Measurements from ENCODE around the gene RGS8. TPM values are rescaled to one million over a fixed set of nuclear protein-coding genes. Genes with fewer than 3 reads are reported as not detected.

Gene RGS8
- polyA plus RNA-seq, 1 donor from 2014 or later = 8.3 TPM

- Histone ChIP-seq H3K4me3 (ENCODE audit: low read length) (no peak overlapping the region), H3F3A (ENCODE audit: insufficient read depth, low read length, poor library complexity, severe bottlenecking) (no peaks in the 10 kb centered on the region), H3K27ac (ENCODE audit: low read length) (no peak overlapping the region), H3K9me2 (ENCODE audit: insufficient read depth, low read length) (no peaks in the 10 kb centered on the region), H3K4me2 (ENCODE audit: low read length) (no peak overlapping the region), H3K9me3 (ENCODE audit: low read length) (no peaks in the 10 kb centered on the region), H2AFZ (ENCODE audit: low read depth, low read length) (no peak overlapping the region), H4K20me1 (ENCODE audit: insufficient read depth) (no peaks in the 10 kb centered on the region), H3K27me3 (ENCODE audit: insufficient read depth, low read depth, low read length) (no peaks in the 10 kb centered on the region), H3K79me2 (replicated peaks; ENCODE audit: insufficient read depth, low read length) (no peaks in the 10 kb centered on the region), H3K36me3 (ENCODE audit: insufficient read depth, low read length) (no peaks in the 10 kb centered on the region), H3K9ac (ENCODE audit: low read length) (no peak overlapping the region)
- TF ChIP-seq SMC3 (conservative IDR thresholded peaks at IDR 0.05; ENCODE audit: poor library complexity) (no peak), EP300 (conservative IDR thresholded peaks at IDR 0.05; ENCODE audit: poor library complexity, severe bottlenecking) (no peak), CTCF (IDR thresholded peaks at IDR 0.05; ENCODE audit: poor library complexity, severe bottlenecking) (no peak), MXI1 (conservative IDR thresholded peaks at IDR 0.05; ENCODE audit: poor library complexity, severe bottlenecking) (no peak), REST (IDR thresholded peaks at IDR 0.05; ENCODE audit: borderline replicate concordance) (no peak), EZH2 (IDR thresholded peaks at IDR 0.05; ENCODE audit: borderline replicate concordance, insufficient read depth, low read length, poor library complexity, severe bottlenecking) (no peak)
Observed at GRCh38 chr1:182707122-182707521, 22.7 kb upstream of the RGS8 start.

- Histone ChIP-seq H2AFZ (ENCODE audit: low read depth, low read length) (no peak overlapping the region), H3K4me2 (ENCODE audit: low read length) (no peak overlapping the region), H3K79me2 (replicated peaks; ENCODE audit: insufficient read depth, low read length) (no peaks in the 10 kb centered on the region), H4K20me1 (ENCODE audit: insufficient read depth) (no peaks in the 10 kb centered on the region), H3K36me3 (ENCODE audit: insufficient read depth, low read length) (no peaks in the 10 kb centered on the region), H3K9me3 (ENCODE audit: low read length) (no peaks in the 10 kb centered on the region), H3F3A (ENCODE audit: insufficient read depth, low read length, poor library complexity, severe bottlenecking) (no peaks in the 10 kb centered on the region), H3K9me2 (ENCODE audit: insufficient read depth, low read length) (no peaks in the 10 kb centered on the region), H3K27me3 (ENCODE audit: insufficient read depth, low read depth, low read length) (no peaks in the 10 kb centered on the region), H3K4me3 (ENCODE audit: low read length) (no peak overlapping the region), H3K9ac (ENCODE audit: low read length) (no peak overlapping the region), H3K27ac (ENCODE audit: low read length) (no peak overlapping the region)
- TF ChIP-seq EP300 (conservative IDR thresholded peaks at IDR 0.05; ENCODE audit: poor library complexity, severe bottlenecking) (no peak), RAD21 (conservative IDR thresholded peaks at IDR 0.05) (no peak), POLR2AphosphoS5 (IDR thresholded peaks at IDR 0.05) (no peak), CTCF (IDR thresholded peaks at IDR 0.05; ENCODE audit: poor library complexity, severe bottlenecking) (no peak), REST (IDR thresholded peaks at IDR 0.05; ENCODE audit: borderline replicate concordance) (no peak), MXI1 (conservative IDR thresholded peaks at IDR 0.05; ENCODE audit: poor library complexity, severe bottlenecking) (no peak), TAF1 (IDR thresholded peaks at IDR 0.05; ENCODE audit: low read depth) (no peak), EZH2 (IDR thresholded peaks at IDR 0.05; ENCODE audit: borderline replicate concordance, insufficient read depth, low read length, poor library complexity, severe bottlenecking) (no peak), SMC3 (conservative IDR thresholded peaks at IDR 0.05; ENCODE audit: poor library complexity) (no peak)
Observed at GRCh38 chr1:182704677-182705076, 20.3 kb upstream of the RGS8 start.
